Fibroblast of peridontal ligament (primary cell): ENCODE results near the gene SLX4.

Source experiments
- DNase-seq: peaks from one replicate; pipeline ENCODE4 v3.0.0-alpha.2; 2010; ENCODE audit errors: extremely low read depth

SLX4 gene

GRCh38 chr16:3582276-3583165 is 28.9 kb downstream of the SLX4 start:
- no peak for DNase-seq

- DNase-seq: no peak
Measured at GRCh38 chr16:3581392-3581791, 30.0 kb downstream of the SLX4 start.

GRCh38 chr16:3580686-3581085 is 30.7 kb downstream of the SLX4 start:
- no peak for DNase-seq

- no peak for DNase-seq
Measured at GRCh38 chr16:3580251-3580651, 31.2 kb downstream of the SLX4 start.

- DNase-seq: no peak
Measured at GRCh38 chr16:3579776-3580175, 31.6 kb downstream of the SLX4 start.

GRCh38 chr16:3578610-3579551 is 32.5 kb downstream of the SLX4 start:
- no peak for DNase-seq

GRCh38 chr16:3578121-3578520 is 33.3 kb downstream of the SLX4 start:
- no peak for DNase-seq

- DNase-seq: no peak
Measured at GRCh38 chr16:3577302-3577752, 34.1 kb downstream of the SLX4 start, which contains the start of gene NLRC3. Gene NLRC3 (minus strand): TSS chr16:3577403. CDS start chr16:3565036, 12,367 bp downstream.

GRCh38 chr16:3576211-3576610 is 35.2 kb downstream of the SLX4 start:
- DNase-seq: no peak

GRCh38 chr16:3575491-3575890 is 35.9 kb downstream of the SLX4 start:
- DNase-seq: no peak

GRCh38 chr16:3574195-3574594 is 37.2 kb downstream of the SLX4 start:
- DNase-seq: no peak

- no peak for DNase-seq
Measured at GRCh38 chr16:3573146-3573815, 38.1 kb downstream of the SLX4 start.

- no peak for DNase-seq
Measured at GRCh38 chr16:3570420-3571062, 40.9 kb downstream of the SLX4 start.

- no peak for DNase-seq
Measured at GRCh38 chr16:3569851-3570250, 41.6 kb downstream of the SLX4 start.

- DNase-seq: no peak
Measured at GRCh38 chr16:3566990-3567389, 44.4 kb downstream of the SLX4 start.

GRCh38 chr16:3564889-3565141 is 46.6 kb downstream of the SLX4 start:
- no peak for DNase-seq

GRCh38 chr16:3564130-3564888 is 47.1 kb downstream of the SLX4 start:
- no peak for DNase-seq

- no peak for DNase-seq
Measured at GRCh38 chr16:3562914-3563480, 48.4 kb downstream of the SLX4 start.

GRCh38 chr16:3561626-3562025 is 49.8 kb downstream of the SLX4 start:
- no peak for DNase-seq

- no peak for DNase-seq
Measured at GRCh38 chr16:3554351-3554928, 57.0 kb downstream of the SLX4 start.
